CD4-positive, alpha-beta T cell treated with Interleukin-6 at 100 ng/mL for 8 hours (primary cell): ENCODE measurements around the gene GJA5.

Experiments used
- DNase-seq: peaks from one replicate; pipeline ENCODE4 v3.0.0-alpha.2; 2020; ENCODE audit warnings: mixed read lengths, low spot score

The GJA5 gene

GRCh38 chr1:147760481-147761260, at the start of gene GJA5:
TSS of gene GJA5 (minus strand) at chr1:147760602. CDS start at chr1:147759238, 1,364 bp downstream.
- no peak for DNase-seq

DNA sequence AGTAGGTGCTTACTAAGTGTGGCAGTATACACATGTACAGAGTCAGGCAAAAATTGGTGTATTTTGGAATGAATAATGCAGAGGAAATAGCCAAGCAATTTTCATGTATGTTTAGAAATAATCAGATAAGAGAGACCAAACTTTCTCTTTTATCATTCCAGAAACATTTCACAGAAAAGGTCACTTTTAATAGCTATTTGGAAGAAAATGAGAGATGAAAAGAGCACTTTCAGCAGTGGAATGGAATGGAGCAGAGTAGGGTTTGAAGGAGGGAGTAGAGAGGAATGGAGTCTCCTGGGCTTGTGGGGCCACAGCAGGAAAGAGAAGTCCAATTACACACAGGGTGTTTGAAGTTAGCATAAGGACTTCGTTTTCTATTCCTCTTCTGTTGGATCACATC, 48.8 kb upstream of the GJA5 start:
- DNase-seq: no peak

DNA sequence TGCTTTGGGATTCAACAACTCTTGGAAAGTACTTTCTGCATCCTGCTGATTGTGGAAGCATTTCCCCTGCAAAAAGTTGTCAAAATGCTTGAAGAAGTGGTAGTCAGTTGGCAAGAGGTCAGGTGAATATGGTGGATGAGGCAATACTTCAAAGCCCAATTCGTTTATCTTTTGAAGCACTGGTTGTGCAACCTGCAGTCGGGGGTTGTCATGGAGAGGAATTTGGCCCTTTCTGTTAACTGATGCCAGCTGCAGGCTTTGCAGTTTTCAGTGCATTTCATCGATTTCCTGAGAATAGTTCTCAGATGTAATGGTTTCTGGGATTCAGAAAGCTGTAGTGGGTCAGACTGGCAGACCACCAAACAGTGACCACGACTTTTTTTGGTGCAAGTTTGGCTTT, 47.6 kb upstream of the GJA5 start:
- no peak for DNase-seq

GRCh38 chr1:147807405-147807804, 47.0 kb upstream of the GJA5 start:
- DNase-seq: no peak

DNA sequence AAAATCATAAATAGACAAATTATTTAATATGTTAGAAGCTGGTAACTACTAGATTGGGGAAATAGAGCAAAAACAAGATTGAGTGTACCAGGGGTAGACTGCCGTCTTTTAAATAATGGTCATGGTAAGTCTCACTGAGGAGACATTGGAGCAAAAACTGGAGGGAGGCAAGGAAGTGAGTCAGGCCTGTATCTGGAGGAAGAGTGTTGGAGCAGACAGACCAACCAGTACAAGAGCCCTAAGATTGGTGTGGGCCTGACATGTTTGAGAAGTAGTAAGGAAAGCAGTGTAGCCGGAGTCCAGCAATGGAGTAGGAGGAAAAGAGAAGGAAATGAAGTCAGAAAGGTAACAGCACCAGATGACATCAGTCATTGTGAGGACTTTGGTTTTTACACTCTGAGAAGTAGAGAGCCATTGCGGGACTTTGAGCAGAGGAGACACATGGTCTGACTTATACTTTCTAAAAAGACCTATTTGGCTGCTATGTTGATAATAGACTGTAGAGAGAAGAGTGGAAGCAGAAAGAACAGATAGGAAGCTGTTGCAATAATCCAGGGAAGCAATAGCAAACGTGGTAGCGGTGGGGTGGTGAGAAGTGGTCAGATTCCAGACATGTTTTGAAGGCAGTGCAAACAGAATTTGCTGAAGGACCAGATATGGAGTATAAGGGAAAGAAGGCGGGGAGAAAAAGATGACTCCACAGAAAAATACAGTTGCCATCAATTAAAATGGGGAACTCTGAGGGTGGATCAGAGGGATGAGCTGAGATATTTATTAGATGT, 44.7 kb upstream of the GJA5 start:
- no peak for DNase-seq

DNA sequence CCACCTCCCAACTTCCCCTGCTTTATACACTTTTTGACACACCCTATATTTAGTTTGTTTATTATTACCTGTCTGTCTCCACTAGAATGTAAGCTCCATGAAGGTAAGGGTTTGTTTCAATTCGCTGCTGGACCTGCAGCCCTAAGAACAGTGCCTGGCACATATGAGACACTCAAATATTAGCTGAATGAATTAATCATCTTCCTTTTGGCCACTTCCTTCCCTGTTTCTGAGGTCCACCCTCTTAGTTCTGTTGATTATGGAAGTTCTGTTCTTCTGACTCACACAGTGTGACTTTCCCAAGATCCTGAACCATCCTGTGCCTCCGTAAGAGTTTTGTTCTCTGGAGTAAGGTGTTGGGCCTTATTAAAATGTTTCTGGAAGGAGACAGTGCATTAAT, 40.4 kb upstream of the GJA5 start:
- DNase-seq: no peak

GRCh38 chr1:147798731-147799130, 38.3 kb upstream of the GJA5 start:
- no peak for DNase-seq

- DNase-seq: no peak
Measured at GRCh38 chr1:147794570-147794969, 34.2 kb upstream of the GJA5 start.

DNA sequence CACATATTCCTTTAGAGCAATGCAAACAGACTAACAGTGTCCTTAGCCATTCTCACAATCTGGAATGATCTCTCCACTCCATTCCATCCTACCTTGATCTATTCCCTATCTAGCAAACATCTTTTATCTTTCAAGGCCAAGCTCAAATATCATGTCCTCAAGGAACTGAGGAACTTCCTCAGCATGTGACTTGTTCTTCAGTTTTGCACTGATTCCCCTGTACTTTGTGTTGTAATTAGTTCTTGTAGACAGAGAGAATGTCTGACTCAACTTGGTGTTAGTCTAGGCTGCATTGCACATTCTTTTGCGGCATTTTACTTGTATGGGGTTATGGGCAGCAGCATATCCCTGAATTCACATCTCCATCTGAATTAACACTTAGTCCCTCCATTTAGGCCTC, 31.5 kb upstream of the GJA5 start:
- DNase-seq: no peak

GRCh38 chr1:147787765-147788164, 27.4 kb upstream of the GJA5 start:
- DNase-seq: no peak

DNA sequence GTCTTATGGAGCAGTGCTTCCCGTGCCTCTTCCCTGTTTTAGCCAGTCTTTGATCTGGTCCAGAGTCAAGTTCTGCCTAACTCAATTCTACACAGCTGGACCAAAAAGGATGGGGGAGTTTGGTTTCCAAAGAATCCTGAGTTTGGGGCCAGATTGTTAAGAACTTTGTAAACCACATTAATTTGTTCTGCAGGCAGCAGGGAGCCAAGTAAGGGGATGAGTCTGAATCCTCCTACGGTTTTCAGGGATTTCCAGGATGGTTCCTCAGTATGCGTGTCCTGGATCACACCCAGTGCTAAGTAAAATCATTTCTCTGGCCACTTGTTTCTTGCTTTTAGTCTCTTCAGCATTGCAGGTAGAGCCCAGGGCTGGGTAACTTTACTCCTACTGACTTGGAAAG, 26.1 kb upstream of the GJA5 start:
- no peak for DNase-seq

DNA sequence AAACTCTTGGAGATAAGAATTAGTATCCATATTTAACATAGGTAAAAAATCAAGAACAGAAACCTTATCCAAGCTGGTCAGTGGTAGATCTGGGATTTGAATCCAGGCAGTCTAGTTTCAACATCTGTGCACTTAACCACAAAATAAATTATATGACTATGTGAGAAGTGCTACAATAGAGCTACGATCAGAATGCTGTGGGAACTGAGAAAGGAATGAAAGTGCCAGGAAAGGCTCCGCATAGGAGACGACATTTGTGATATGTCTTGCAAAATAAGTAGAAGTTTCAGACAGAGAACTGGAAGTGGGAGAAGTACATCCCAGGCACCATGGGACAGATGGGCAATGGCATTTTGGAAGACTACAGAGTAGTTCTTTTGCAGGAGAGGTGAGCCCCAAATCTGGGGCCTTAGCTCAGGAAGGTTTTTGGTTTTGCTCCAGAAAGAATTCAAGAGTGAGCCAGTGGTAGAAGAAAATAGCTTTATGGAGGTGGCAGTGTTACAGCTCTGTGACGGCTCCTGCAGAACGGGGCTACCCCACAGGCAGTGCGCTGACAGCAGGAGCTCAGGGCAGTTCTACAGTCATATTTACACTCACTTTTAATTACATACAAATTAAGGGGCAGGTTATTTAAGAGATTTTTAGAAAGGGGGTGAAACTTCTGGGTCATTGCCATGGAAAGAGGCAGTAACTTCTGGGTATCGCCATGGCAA, 25.5 kb upstream of the GJA5 start:
- no peak for DNase-seq

- DNase-seq: no peak
Measured at GRCh38 chr1:147784941-147785340, 24.5 kb upstream of the GJA5 start.

- DNase-seq: no peak
Measured at GRCh38 chr1:147781056-147781471, 20.7 kb upstream of the GJA5 start.

DNA sequence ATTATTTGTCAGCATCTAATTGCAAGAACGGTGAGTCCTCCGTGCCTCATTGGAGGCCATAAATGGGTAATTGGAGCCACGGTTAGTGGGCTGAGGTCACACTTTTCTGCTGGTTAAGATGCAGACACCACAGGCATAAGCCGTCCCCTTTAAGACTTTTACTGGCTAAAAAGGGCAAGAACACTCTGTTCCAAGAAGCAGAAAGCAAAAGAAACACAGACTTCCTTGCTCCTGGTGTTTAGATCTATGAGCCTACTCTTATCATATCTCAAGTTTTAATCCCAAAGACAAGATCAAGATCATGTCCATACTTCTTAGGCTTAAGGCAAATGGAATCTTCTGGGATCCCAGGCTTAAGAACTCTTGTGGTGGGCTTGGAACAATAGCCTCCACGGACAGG, 17.3 kb upstream of the GJA5 start:
- no peak for DNase-seq

DNA sequence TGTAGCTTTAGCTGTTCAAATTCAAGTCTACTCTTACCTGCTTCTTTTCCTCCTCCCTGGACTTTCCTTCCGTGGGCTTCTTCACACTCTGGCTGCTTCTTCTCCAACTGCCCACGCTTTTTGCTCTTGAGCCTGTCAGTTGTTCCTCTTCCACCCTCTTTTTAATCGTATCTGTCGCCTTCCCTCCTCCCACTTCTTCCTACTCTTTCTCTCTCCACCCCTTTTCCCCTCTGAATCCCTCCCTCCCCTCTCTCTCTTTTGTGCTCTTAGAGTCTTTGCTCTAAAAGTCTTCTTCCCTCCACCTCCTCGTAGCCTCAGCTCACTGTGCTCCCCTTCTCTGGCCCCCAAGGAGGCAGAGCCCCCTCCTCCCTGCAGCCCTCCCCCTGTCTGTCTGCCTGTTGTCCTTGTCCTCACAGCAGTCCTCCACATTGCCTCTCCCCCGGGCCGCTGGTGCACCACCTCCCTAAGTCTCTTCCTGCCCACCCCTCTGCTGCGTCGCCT, 12.9 kb upstream of the GJA5 start:
- no peak for DNase-seq

- no peak for DNase-seq
Measured at GRCh38 chr1:147772570-147772969, 12.2 kb upstream of the GJA5 start.

GRCh38 chr1:147771226-147772125, 11.1 kb upstream of the GJA5 start:
- no peak for DNase-seq

GRCh38 chr1:147769106-147769505, 8.7 kb upstream of the GJA5 start:
- DNase-seq: no peak

GRCh38 chr1:147768582-147768981, 8.2 kb upstream of the GJA5 start:
- DNase-seq: no peak

GRCh38 chr1:147768101-147768500, 7.7 kb upstream of the GJA5 start:
- DNase-seq: no peak
